Measurements from ENCODE around the gene TMEM25. TPM values are rescaled to one million over a fixed set of nuclear protein-coding genes. Genes with fewer than 3 reads are reported as not detected.

The TMEM25 gene
- total and polyA plus RNA-seq, 2 of the 13 experiments (the other 11 are each of a cell fraction or from before 2014, with no cell fraction given): 7.5 to 17.2 TPM

- no peak for TF ChIP-seq DRAP1 (CRISPR knock-in tag; IDR thresholded peaks at IDR 0.05)
- TF ChIP-seq HHEX (CRISPR knock-in tag; IDR thresholded peaks at IDR 0.05): no peak
- TF ChIP-seq ZBTB8A (CRISPR knock-in tag; IDR thresholded peaks at IDR 0.05; ENCODE audit: borderline replicate concordance, low read depth): no peak
- no peak for TF ChIP-seq HNF4G (IDR thresholded peaks at IDR 0.05; ENCODE audit: borderline replicate concordance, low read depth, low read length)
- no peak for TF ChIP-seq HNF4G (CRISPR knock-in tag; IDR thresholded peaks at IDR 0.05; ENCODE audit: borderline replicate concordance, low read depth)
- TF ChIP-seq ZFP36 (IDR thresholded peaks at IDR 0.05; ENCODE audit: borderline replicate concordance, low read depth, low read length, partially characterized antibody): no peak
- TF ChIP-seq ATF2 (CRISPR knock-in tag; IDR thresholded peaks at IDR 0.05): no peak
These were observed 11.4 kb upstream of the TMEM25 start (continued) for GRCh38 chr11:118519549-118519948.

- ChIA-PET CTCF (ENCODE audit: low intra/inter-chr PET ratio, low total read pairs) (no interaction called here), POLR2A (no interaction called here)
- peaks cover 19 to 48% of the 10 kb centered on the region in 2 experiments for H3K36me3 ChIP-seq (replicated peaks in 1 of 2; ENCODE audit: control insufficient read depth in 1 of 2, insufficient read depth in 2 of 2, low read length in 2 of 2)
- 96% methylated on average over 11 of the region's 13 CpGs for WGBS (ENCODE audit: low lambda C conversion rate)
- no peak for ATAC-seq
- no peaks in the 10 kb centered on the region for H3K9me3 ChIP-seq (ENCODE audit: low read length)
- no peaks in the 10 kb centered on the region for H3K79me2 ChIP-seq (ENCODE audit: insufficient read depth, low read length)
- no peak overlapping the region for H3K4me2 ChIP-seq (ENCODE audit: low read depth, low read length)
- peaks cover 9% of the 10 kb centered on the region for H3K4me1 ChIP-seq (ENCODE audit: insufficient read depth, low read length)
- intact Hi-C loops (cut with micrococcal nuclease; ENCODE audit: unreplicated experiment) (no loop called here), in situ Hi-C loops (cut with HindIII; ENCODE audit: extremely low pct_ligation_motif_present, low pct_unique_long_range_greater_than_20kb) (no loop called here)
- H2AFZ ChIP-seq (ENCODE audit: low read length): no peak overlapping the region
- no peak overlapping the region for H3K4me3 ChIP-seq (replicated peaks in 1 of 3; ENCODE audit: insufficient read depth in 1 of 3, low read depth in 2 of 3, low read length in 3 of 3)
- H4K20me1 ChIP-seq (ENCODE audit: insufficient read depth, low read length): no peaks in the 10 kb centered on the region
- no TSS peak for BruUV-seq (replicated peaks)
- FAIRE-seq: no peak
- no peak overlapping the region for H3K27ac ChIP-seq (ENCODE audit: extremely low read length, insufficient read depth, low read length)
- DNase-seq (ENCODE audit: low spot score): no peak
- no peak overlapping the region for H3K9ac ChIP-seq (ENCODE audit: insufficient read depth, low read depth, low read length)
- no peaks in the 10 kb centered on the region for H3K27me3 ChIP-seq (ENCODE audit: control insufficient read depth in 1 of 2, insufficient read depth in 2 of 2, low read length in 2 of 2)
- TF ChIP-seq GPBP1L1 (CRISPR knock-in tag; IDR thresholded peaks at IDR 0.05): no peak
- no peak for TF ChIP-seq TSC22D2 (CRISPR knock-in tag; IDR thresholded peaks at IDR 0.05; ENCODE audit: borderline replicate concordance)
- TF ChIP-seq ZBTB44 (CRISPR knock-in tag; IDR thresholded peaks at IDR 0.05): no peak
- TF ChIP-seq POLR2G (IDR thresholded peaks at IDR 0.05; ENCODE audit: low read depth, low read length): no peak
- no peak for TF ChIP-seq POGK (CRISPR knock-in tag; conservative IDR thresholded peaks at IDR 0.05)
- TF ChIP-seq SPEN (CRISPR knock-in tag; IDR thresholded peaks at IDR 0.05; ENCODE audit: low read depth): no peak
- no peak for TF ChIP-seq FOXM1 (CRISPR knock-in tag; IDR thresholded peaks at IDR 0.05)
- no peak for TF ChIP-seq ZNF772 (CRISPR knock-in tag; IDR thresholded peaks at IDR 0.05)
- no peak for TF ChIP-seq CTCF (CRISPR knock-in tag; IDR thresholded peaks at IDR 0.05)
These were observed 9.1 kb upstream of the TMEM25 start for GRCh38 chr11:118521892-118522311.

Measured in HepG2 (cell line).